ENCODE results near the gene PYURF.
"Not testable (repeated sequence)": the region's sequence is repeated elsewhere in the genome, so short reads cannot be mapped to it uniquely, and the experiment has no call there.

Gene PYURF, protein sequence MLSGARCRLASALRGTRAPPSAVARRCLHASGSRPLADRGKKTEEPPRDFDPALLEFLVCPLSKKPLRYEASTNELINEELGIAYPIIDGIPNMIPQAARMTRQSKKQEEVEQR

DNA sequence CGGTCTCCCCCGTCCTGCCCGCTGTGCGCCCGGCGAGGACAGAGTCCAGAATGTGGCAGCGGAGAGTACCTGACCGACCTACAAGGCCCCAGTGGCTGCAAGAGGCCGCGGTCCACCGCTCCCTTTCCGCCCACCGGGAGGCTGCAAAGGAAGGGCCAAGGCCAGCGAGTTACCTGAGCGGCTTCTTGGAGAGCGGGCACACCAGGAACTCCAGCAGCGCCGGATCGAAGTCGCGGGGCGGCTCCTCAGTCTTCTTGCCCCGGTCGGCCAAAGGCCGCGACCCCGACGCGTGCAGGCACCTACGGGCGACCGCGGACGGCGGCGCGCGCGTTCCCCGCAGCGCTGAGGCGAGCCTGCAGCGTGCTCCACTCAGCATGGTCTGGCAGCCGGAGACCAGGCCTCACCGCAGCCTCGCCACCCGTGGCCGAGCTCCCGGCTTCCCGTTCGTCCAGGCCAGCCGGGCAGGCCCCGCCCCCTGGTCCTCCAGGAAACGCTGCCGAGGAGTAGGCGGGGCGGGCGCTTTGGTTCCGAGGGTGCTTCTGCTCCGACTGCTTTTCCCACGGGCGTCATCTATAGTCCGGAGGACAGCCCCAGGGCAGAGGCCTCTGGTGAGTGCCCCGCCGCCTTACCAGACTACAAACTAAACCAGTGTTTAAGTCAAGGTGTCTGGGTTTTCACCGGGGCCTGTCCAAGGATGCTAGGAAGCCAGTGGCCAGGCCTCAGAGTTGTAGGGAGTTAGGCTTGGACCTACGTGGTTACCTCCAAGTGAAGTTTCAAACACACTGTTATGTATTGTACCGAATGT, at the start of gene PYURF:
Gene PYURF, minus strand, starts transcription at position 452 of the 805 bp plus-strand sequence. Its CDS starts 76 bp downstream, at position 376.
- peak; percentile 88 for DNase-seq (ENCODE audit: low spot score)

DNA sequence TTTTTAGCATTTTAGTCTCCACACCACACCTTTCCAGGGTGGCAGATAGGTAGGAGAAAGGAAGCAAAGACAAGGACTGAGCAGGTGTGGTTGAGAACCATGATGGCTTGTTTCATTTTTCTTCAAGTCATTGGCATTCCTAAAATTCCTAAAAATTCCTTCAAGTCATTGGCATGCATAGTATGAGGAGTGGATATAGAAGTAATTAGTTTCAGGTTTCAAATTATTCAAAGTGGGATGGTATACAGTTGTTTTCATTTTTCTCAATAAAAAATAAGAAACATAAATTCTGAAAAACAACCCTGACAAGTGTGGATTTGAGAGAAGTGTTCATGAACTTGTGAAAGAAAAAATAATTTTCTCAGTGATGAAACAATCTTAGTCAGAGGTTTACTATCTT, 46.4 kb upstream of the PYURF start:
- DNase-seq (ENCODE audit: low spot score): no peak

DNA sequence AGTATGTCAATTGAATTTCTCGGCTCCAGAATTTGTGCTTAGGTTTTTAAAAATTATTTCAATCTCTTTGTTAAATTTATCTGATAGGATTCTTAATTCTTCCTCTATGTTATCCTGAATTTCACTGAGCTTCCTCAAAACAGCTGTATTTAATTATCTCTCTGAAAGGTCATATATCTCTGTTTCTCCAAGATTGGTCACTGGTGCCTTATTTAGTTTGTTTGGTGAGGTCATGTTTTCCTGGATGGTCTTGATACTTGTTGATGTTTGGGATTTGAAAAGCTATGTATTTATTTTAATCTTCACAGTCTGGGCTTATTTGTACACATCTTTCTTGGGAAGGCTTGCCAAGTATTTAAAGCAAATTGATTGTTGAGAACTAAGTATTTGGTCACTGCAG, 44.0 kb upstream of the PYURF start:
- no peak for DNase-seq (ENCODE audit: low spot score)

DNA sequence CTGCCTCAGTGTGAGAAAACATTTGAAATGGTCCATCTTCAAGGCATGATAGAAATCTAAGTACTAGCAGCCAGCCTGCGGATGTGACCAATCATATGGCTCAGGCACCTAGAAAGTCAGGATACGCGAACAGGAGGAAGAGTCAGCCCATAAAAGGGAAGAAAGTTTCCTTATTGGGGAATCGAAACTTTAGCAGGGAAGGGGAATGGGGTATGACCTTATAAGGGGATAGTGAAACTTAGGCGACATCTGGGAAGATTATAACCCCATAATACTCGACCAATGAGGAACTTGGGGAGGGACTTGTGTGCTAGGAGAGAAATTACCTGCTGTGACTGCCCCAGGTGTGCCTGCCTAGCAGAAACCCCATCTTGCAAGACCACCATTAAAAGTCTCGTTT, 26.2 kb upstream of the PYURF start:
- no peak for DNase-seq (ENCODE audit: low spot score)

DNA sequence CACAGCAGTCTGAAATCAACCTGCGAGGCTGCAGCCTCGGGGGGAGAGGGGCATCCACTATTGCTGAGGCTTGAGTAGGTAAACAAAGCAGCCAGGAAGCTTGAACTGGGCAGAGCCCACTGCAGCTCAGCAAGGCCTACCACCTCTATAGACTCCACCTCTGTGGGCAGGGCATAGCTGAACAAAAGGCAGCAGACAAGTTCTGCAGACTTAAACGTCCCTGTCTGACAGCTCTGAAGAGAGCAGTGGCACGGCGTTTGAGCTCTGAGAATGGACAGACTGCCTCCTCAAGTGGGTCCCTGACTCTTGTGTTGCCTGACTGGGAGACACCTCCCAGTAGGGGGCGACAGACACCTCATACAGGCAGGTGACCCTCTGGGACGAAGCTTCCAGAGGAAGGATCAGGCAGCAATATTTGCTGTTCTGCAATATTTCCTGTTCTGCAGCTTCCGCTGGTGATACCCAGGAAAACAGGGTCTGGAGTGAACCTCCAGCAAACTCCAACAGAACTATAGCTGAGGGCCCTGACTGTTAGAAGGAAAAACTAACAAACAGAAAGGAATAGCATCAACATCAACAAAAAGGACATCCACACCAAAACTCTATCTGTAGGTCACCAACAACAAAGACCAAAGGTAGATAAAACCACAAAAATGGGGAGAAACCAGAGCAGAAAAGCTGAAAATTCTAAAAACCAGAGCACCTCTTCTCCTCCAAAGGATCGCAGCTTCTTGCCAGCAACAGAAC, 15.9 kb upstream of the PYURF start:
- not testable (repeated sequence) for DNase-seq (ENCODE audit: low spot score)

DNA sequence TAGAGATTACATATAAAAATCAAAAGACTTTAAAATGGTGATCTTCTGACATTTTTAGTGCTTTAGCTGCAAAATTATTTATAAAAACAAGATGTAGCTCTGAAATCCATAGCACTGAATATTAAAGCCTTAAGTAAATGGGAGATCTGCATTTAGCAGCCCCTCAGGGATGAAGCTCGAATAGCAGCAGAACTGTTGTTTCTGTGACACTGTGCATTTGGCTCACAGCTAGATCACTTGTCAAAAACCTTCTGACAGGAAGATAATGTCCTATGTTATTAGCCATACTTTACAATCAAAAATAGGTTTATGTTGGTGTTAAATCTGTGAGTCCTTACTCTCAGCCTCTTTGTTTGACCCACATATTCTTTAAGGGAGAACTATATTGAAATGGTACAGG, 14.1 kb upstream of the PYURF start:
- no peak for DNase-seq (ENCODE audit: low spot score)

DNA sequence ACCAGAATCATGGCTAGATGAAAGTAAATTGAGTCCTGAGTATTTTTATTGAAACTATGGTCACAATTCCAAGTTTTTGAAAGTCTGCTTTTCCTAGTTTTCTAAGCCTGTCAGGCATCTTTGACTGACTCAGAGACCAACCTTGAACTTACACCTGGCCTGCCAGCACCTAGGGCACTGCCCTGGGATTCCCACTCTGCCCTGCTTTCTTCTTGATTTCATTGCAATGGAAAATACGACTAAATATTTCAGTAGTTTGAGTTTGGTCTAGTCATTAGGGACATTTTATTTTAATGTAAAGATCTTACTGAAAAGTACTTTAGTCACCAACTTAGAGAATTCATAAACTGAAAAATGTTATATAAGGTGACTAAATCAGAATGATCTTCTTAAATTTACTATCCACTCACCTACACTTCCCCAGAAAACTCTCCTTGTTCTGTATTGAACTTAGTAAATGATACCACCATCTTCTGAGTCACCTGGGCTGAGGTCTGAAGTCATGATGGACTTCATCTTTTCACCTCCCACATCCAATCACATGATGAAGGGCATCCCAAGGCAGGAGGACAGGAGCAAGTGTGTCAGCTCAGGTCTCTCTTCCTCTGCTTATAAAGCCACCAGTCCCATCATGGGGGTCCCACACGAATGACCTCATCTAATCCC, 11.6 kb upstream of the PYURF start:
- DNase-seq (ENCODE audit: low spot score): no peak

DNA sequence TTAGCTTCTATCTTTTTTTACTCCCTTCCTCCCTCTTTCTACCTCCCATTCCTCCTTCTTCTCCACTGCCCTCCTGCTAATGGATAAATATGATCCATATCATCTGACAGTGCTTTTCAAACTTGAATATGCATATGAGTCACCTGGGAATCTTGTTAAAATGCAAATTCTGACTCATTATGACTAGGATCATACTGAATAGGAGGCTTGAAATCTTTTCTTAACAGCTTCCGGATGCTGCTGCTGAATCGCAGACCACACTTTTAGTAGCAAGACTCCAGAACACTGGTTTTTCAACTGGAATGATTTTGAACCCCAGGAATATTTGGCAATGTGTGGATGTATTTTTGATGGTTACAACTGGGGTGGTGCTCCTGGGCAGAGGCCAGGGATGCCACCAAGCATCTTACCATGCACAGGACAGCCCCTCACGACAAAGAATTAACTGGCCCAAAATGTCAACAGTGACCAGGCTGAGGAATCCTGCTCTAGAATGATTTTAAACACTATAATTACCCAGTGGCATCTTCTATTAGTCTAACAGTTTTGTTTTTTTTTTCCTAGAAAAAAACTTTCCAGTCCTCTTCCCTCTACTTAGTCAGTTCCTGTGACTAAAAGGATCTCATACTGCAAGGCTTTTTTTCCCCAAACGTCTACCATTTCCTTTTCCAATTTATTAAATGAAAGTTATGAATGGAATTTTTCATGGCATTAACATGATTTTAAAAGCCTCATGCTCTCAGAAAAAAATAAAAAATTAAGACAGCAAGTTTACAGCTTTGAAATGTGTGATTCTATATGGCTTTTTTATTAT, 10.6 kb upstream of the PYURF start:
- peak; percentile 75 for DNase-seq (ENCODE audit: low spot score)

DNA sequence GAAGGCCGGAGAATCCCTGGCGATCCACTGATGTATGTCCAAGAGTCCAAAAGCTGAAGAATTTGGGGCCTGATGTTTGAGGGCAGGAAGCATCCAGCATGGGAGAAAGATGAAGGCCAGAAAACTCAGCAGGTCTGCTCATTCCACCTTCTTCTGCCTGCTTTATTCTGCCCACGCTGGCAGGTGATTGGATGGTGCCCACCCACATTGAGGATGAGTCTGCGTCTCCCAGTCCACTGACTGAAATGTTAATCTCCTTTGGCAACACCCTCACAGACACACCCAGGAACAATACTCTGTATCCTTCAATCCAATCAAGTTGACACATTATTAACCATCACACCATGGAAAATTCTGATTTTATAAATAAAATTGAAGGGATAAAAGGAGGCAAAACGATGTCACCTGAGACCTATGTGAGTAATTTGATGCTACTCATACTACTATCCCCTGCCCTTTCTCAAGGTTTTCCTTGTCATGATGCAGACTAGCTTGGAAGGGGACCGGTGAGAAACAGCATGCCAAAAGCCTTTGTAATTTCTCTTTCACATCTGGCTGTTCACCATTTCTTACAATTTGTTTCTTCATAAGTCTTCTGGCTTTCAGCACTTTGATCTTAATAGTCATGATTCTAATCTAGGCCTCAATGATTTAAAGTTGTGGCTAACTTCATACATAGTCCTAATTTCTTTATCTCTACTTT, 9.7 kb upstream of the PYURF start:
- DNase-seq (ENCODE audit: low spot score): no peak

DNA sequence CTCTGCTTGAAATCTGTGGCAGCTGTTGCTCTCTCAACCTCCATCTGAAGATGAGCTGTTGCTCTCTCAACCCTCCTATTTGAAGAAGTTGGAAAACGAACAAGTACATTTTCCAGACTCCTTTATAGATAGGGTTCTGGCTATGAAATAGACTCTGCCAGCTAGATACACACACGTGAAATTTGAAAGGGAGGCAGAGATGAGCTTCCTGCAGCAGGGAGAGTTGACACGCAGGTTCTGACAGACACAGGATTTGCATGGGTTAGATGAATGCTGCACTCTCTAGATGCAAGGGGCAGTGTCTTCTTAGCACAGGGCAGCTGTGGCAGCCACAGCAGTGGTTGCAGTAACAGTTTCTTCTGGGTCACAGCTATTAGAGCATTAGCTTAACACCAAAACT, 8.0 kb upstream of the PYURF start:
- DNase-seq (ENCODE audit: low spot score): no peak

DNA sequence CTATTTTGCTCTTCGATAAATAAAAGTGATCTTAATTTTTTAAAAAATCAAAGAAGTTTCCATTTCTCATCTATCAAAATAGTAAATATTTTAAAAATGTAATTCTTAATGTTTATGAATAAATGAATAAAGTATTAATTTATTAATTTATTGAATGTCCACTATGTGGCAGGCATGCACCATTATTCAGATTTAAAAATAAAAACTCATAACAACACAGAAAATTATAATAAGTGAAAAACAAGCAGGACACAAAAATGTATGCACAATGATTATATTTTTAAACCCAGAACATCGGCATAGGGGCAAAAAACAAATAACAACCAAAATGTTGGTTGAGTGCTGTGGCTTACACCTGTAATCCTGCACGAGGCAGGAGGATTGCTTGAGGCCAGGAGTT, 5.3 kb upstream of the PYURF start:
- no peak for DNase-seq (ENCODE audit: low spot score)

DNA sequence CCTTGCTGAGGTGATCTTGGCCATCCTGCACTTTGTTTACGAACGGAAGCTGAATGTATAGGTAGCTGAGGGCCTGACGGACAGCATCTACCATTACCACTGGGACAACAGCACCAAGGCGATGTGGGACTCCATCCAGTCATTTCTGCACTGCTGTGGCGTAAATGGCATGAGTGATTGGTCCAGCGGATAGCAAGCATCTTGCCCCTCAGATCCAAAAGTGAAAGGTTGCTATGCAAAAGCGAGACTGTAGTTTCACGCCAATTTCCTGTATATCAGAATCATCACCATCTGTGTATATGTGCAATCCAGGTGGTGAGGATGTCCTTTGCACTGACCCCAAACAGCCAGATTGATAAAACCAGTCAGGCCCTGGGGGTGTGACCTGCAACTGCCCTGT, 4.2 kb upstream of the PYURF start:
- no peak for DNase-seq (ENCODE audit: low spot score)

DNA sequence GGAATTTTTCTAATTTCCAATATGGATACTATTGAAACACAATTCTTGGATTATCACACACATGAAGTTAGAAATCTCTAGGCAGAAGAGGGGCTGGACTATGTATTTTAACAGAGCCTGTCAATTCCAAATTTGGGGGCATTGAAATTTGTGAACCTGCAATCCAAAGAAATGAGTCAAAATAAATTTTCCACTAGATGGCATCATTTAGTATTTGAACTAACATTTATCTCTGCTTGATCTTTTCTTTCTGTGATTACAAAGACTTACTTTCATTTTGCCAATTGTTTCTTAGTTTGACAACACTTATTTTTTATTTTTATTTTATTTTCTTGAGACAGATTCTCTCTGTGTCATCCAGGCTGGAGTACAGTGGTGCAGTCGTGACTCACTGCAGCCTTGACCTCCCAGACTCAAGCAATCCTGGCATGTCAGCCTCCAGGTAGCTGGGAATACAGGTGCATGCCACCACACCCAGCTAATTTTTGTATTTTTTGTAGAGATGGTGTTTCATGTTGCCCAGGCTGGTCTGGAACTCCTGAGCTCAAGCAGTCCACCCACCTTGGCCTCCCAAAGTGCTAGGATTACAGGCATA, 2.7 kb upstream of the PYURF start:
- no peak for DNase-seq (ENCODE audit: low spot score)

DNA sequence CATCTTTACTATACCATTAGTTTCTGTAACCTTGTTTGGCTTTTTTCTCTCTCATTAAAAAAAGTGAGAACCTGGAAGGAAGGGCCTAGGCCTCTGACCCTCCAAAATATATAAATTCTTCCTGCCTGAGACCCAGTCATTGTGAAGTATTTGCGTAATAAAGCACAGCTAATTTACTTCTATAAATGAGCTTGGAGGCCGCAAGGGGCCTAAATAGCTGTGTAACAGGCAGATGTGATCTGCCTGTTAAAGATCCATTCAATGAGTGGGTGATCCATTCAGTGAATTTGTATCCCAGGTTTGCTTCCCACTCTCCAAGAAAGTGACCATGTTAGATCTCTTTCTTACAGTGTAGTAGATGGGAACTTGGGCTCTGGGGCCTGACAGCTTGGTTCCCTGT, 595 bp upstream of the PYURF start:
- DNase-seq (ENCODE audit: low spot score): no peak

DNA sequence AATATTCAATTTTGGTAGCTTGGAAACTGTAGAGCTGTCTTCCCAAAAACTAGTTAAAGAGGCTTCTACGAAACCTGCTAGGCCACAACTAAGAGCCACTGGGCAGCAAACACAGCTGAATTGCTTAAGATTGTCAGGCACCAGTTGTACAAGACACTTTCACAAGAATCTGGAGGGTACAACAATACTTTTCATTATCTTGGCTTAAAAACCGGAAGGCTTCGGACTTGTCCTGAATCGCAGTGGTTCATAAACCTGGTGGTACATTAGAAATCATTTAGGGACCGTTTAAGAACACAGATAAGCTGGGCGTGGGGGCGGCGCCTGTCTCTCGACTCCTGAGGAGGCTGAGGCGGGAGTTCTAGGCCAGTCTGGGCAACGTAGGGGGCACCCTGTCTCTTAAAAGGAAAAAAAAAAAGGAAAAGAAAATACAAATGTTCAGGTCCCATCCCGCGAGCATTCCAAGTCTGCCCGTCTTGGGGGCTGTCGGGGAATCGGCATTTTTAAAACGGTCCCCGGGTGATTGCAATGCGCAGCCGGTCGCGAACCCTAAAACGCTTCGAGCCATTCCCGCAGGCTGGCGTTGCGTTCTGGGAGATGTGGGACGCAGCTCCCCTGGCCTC, 763 bp downstream of the PYURF start:
- peak; percentile 44 for DNase-seq (ENCODE audit: low spot score)

DNA sequence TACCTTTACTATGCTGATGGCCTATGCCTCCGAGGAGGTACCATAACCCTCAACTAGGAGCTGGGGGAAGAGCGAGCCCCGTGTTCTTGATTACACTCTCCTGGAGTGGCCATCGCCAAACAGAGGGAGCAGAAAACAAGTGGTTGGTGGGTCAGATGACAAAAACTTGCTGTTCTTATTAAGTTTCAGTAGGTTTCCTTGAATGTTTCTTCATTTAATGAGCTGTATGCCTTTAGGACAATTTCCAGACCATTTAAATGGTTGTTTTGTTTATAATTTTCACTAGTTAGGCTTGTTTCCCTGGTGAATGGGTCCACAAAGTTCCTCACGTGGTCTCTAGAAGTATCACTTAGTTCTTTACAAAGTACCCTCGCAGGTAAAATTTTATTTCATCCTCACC, 4.7 kb downstream of the PYURF start:
- DNase-seq (ENCODE audit: low spot score): no peak

DNA sequence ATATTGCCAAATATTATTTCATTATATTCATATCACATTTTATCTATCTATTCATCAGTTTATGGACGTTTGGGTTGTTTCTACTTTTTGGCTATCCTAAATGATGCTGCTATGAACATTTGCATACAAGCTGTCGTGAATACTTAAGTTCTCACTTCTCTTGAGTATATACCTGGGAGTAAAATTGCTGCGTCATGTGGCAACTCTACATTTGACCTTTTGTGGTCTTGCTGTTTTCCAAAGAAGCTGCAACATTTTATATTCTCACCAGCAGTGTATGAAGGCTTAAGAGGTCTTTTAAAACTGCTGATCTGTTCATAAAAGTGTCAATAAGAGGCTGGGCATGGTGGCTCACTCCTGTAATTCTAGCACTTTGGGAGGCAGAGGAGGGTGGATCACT, 5.8 kb downstream of the PYURF start:
- no peak for DNase-seq (ENCODE audit: low spot score)

DNA sequence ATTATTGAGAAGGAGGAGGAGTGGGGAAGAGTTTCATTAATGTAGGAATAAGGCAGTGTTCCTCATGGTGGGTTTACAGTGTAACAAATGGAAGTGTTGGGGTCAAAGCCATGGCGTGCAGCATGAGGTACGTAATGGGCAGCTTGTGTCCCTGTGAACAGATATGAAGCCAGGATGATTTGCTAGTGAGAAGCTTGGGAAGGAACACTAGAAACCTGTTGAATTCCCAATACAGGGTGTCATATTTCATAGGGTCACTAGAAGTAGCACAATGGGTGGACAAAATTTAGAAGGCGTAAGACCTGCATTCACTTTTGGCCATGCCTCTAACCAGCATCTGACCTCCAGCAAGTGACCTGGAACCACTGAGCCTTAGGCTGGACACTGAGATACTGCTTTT, 6.8 kb downstream of the PYURF start:
- DNase-seq (ENCODE audit: low spot score): no peak

DNA sequence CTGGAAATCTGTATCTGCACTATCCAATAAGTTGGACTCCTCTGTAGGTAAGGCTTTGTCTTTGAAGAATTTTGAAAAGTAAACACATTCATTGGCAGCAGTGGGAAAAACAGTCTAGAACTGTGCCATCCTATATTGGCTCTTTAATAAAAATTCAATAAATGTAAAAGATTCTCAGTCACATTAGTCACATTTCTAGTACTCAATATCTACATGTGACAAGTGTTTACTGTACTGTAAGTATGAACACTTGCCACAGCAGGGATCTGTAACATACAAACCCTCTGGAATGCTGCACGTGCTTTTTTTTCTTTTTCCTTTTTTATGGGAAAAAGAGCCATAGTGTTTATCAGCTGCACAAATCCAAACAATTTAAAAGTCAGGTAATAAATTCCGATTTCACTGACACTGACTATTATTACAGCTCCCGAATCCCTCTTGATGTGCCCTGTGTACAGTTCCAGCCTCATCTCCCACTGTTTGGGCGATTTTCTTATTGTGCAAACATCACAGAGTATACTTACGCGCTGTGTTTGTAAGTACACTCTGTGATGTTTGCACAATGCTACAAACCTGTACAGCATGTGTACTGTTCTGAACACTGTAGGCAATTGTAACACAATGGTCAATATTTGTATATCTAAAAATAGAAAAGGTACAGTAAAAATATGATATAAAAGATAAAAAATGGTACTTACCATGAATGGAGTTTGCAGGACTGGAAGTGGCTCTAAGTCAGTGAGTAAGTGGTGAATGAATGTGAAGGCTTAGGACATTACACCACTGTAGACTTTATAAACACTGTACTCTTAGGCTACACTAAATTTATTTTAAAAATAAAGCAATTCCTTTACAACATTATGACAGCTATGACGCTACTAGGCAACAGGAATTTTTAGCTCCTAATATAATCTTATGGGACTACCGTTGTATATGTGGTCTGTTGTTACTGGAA, 8.7 kb downstream of the PYURF start:
- no peak for DNase-seq (ENCODE audit: low spot score)

Data from COLO829 (cell line).